Hepatocyte (in vitro differentiated cells): ENCODE results near the gene ARHGEF26. TPM values are rescaled to one million over a fixed set of nuclear protein-coding genes. Genes with fewer than 3 reads are reported as not detected.

Experiments
- DNase-seq: peaks from one replicate; pipeline ENCODE4 v3.0.0-alpha.2; 2016; ENCODE audit warnings: low spot score
- H2AFZ ChIP-seq: fragments of 200-600 bp; sonication (generic); 2 replicates; pipeline ENCODE4 v1.6.0; 2016; ENCODE audit warnings: antibody characterized with exemption, mild to moderate bottlenecking
- H3K27ac ChIP-seq: fragments of 200-600 bp; sonication (generic); 2 replicates; pipeline ENCODE4 v1.5.1; 2016; ENCODE audit warnings: mild to moderate bottlenecking
- H3K27me3 ChIP-seq: fragments of 200-600 bp; sonication (generic); 2 replicates; pipeline ENCODE4 v1.6.1; 2016
- H3K36me3 ChIP-seq: fragments of 200-600 bp; sonication (generic); replicated peaks from 2 replicates; pipeline ENCODE4 v1.5.1; 2016; ENCODE audit warnings: low read depth; ENCODE audit not compliant: insufficient read depth
- H3K4me1 ChIP-seq: fragments of 200-600 bp; sonication (generic); 2 replicates; pipeline ENCODE4 v1.5.1; 2016; ENCODE audit warnings: mild to moderate bottlenecking, moderate library complexity; ENCODE audit not compliant: insufficient read depth
- H3K4me2 ChIP-seq: fragments of 200-600 bp; sonication (generic); 2 replicates; pipeline ENCODE4 v1.6.0; 2016
- H3K4me3 ChIP-seq: fragments of 200-600 bp; sonication (generic); 2 replicates; pipeline ENCODE4 v1.5.1; 2016; ENCODE audit warnings: mild to moderate bottlenecking
- H3K79me2 ChIP-seq: fragments of 200-600 bp; sonication (generic); 2 replicates; pipeline ENCODE4 v1.6.0; 2017; ENCODE audit warnings: mild to moderate bottlenecking
- H3K9me2 ChIP-seq: fragments of 200-600 bp; sonication (generic); replicated peaks from 2 replicates; pipeline ENCODE4 v1.6.0; 2017; ENCODE audit warnings: mild to moderate bottlenecking; ENCODE audit not compliant: insufficient read depth
- H3K9me3 ChIP-seq: fragments of 200-600 bp; sonication (generic); 2 replicates; pipeline ENCODE4 v1.5.1; 2016; ENCODE audit warnings: low read depth, mild to moderate bottlenecking
- H4K20me1 ChIP-seq: fragments of 200-600 bp; sonication (generic); 2 replicates; pipeline ENCODE4 v1.6.0; 2016; ENCODE audit warnings: mild to moderate bottlenecking; ENCODE audit not compliant: insufficient read depth, poor library complexity, severe bottlenecking
- CTCF ChIP-seq: fragments of 200-600 bp; sonication (generic); IDR thresholded peaks from 2 replicates; pipeline ENCODE4 v1.5.1; 2016; ENCODE audit warnings: antibody characterized with exemption, mild to moderate bottlenecking; ENCODE audit not compliant: poor library complexity
- EZH2 ChIP-seq: fragments of 200-600 bp; sonication (generic); IDR thresholded peaks from 2 replicates; pipeline ENCODE4 v1.6.1; 2016; ENCODE audit warnings: antibody characterized with exemption, mild to moderate bottlenecking, borderline replicate concordance
- EZH2phosphoT487 ChIP-seq: fragments of 200-600 bp; sonication (generic); IDR thresholded peaks from one replicate; pipeline ENCODE4 v1.6.1; 2018; ENCODE audit warnings: antibody characterized with exemption, mild to moderate bottlenecking, low read depth, moderate library complexity; ENCODE audit not compliant: unreplicated experiment, severe bottlenecking
- WGBS: methylation state at CpG from one replicate; pipeline ENCODE4 v1.1.6; 2016; ENCODE audit warnings: low lambda C conversion rate; ENCODE audit errors: missing lambda C conversion rate; 5-methylcytosine and 5-hydroxymethylcytosine counted together
- polyA plus RNA-seq: library from polyadenylated mRNA; unstranded; fragments of >200 nt; fragmentation: Nextera tagmentation; extraction: Ambion mirVana; gene quantifications from 2 replicates; pipeline ENCODE4 v1.2.1, GENCODE V29; 2016
- total RNA-seq: library from RNA; depleted of rRNA; stranded (reverse); fragments of >200 nt; gene quantifications from 2 replicates; pipeline ENCODE4 v1.2.3, GENCODE V29; 2014

ARHGEF26 gene
- total and polyA plus RNA-seq, 2 experiments from 2014 or later = 13.6 to 20.9 TPM

GRCh38 chr3:154304936-154305335 is 183.7 kb downstream of the ARHGEF26 start:
- Histone ChIP-seq H3K4me1 (no peaks in the 10 kb centered on the region), H3K36me3 (peaks cover 3% of the 10 kb centered on the region), H3K4me2 (no peak overlapping the region), H3K9me2 (no peaks in the 10 kb centered on the region), H3K27me3 (no peaks in the 10 kb centered on the region), H3K79me2 (peaks cover 7% of the 10 kb centered on the region), H3K9me3 (no peaks in the 10 kb centered on the region), H2AFZ (no peak overlapping the region), H3K27ac (no peak overlapping the region), H3K4me3 (no peak overlapping the region), H4K20me1 (no peaks in the 10 kb centered on the region)
- 99% methylated on average over 3 of the region's 3 CpGs for WGBS
- TF ChIP-seq CTCF = no peak
- TF ChIP-seq EZH2 = no peak
- TF ChIP-seq EZH2phosphoT487 = no peak
- no peak for DNase-seq

- Histone ChIP-seq H4K20me1 (no peaks in the 10 kb centered on the region), H3K9me2 (no peaks in the 10 kb centered on the region), H3K27me3 (no peaks in the 10 kb centered on the region), H3K79me2 (peaks cover 7% of the 10 kb centered on the region), H3K4me3 (no peak overlapping the region), H3K4me1 (no peaks in the 10 kb centered on the region), H2AFZ (no peak overlapping the region), H3K27ac (no peak overlapping the region), H3K4me2 (no peak overlapping the region), H3K36me3 (peaks cover 3% of the 10 kb centered on the region), H3K9me3 (no peaks in the 10 kb centered on the region)
- DNase-seq = no peak
- TF ChIP-seq EZH2phosphoT487 (no peak), EZH2 (no peak), CTCF (no peak)
Measured at GRCh38 chr3:154307363-154307762, 186.2 kb downstream of the ARHGEF26 start.

Other genes starting within 250 kb of the ARHGEF26 start
- 52.4 and 60.9 TPM in 2 replicates for gene DHX36, start 203.1 kb downstream of the ARHGEF26 start, total RNA-seq
- gene DHX36, start 203.1 kb downstream of the ARHGEF26 start, polyA plus RNA-seq = 29.6 and 33.9 TPM in 2 replicates